ENCODE measurements around the gene CMSS1.
"Not testable (repeated sequence)": the region's sequence is repeated elsewhere in the genome, so short reads cannot be mapped to it uniquely, and the experiment has no call there.

Gene CMSS1

GRCh38 chr3:99825004-99825640 is 7.5 kb downstream of the CMSS1 start:
- H3K4me1 ChIP-seq (ENCODE audit: control insufficient read depth, insufficient read depth, low read length), result peaks cover 7% of the 10 kb centered on the region
- H3K9me3 ChIP-seq (ENCODE audit: control insufficient read depth, low read length), result no peaks in the 10 kb centered on the region
- H3K27me3 ChIP-seq (ENCODE audit: control insufficient read depth, insufficient read depth, low read length), result no peaks in the 10 kb centered on the region
- no peaks in the 10 kb centered on the region for H3K36me3 ChIP-seq (ENCODE audit: control insufficient read depth, insufficient read depth, low read length)
- no peak overlapping the region for H3K9ac ChIP-seq (ENCODE audit: low read length)
- H3K4me3 ChIP-seq (ENCODE audit: low read length), result no peak overlapping the region

GRCh38 chr3:99829844-99830243 is 12.2 kb downstream of the CMSS1 start:
- H3K36me3 ChIP-seq (ENCODE audit: control insufficient read depth, insufficient read depth, low read length), result no peaks in the 10 kb centered on the region
- peaks cover 3% of the 10 kb centered on the region for H3K4me1 ChIP-seq (ENCODE audit: control insufficient read depth, insufficient read depth, low read length)
- H3K9ac ChIP-seq (ENCODE audit: low read length), result no peak overlapping the region
- no peak overlapping the region for H3K4me3 ChIP-seq (ENCODE audit: low read length)
- no peaks in the 10 kb centered on the region for H3K27me3 ChIP-seq (ENCODE audit: control insufficient read depth, insufficient read depth, low read length)
- no peaks in the 10 kb centered on the region for H3K9me3 ChIP-seq (ENCODE audit: control insufficient read depth, low read length)

- Histone ChIP-seq H3K9ac (ENCODE audit: low read length) (no peak overlapping the region), H3K36me3 (ENCODE audit: control insufficient read depth, insufficient read depth, low read length) (no peaks in the 10 kb centered on the region), H3K4me3 (ENCODE audit: low read length) (no peak overlapping the region), H3K4me1 (ENCODE audit: control insufficient read depth, insufficient read depth, low read length) (peaks cover 3% of the 10 kb centered on the region), H3K9me3 (ENCODE audit: control insufficient read depth, low read length) (no peaks in the 10 kb centered on the region), H3K27me3 (ENCODE audit: control insufficient read depth, insufficient read depth, low read length) (no peaks in the 10 kb centered on the region)
Measured at GRCh38 chr3:99833617-99834205, 16.0 kb downstream of the CMSS1 start.

GRCh38 chr3:99834211-99834957 is 16.7 kb downstream of the CMSS1 start:
- H3K4me1 ChIP-seq (ENCODE audit: control insufficient read depth, insufficient read depth, low read length), result peaks cover 3% of the 10 kb centered on the region
- no peak overlapping the region for H3K9ac ChIP-seq (ENCODE audit: low read length)
- H3K27me3 ChIP-seq (ENCODE audit: control insufficient read depth, insufficient read depth, low read length), result no peaks in the 10 kb centered on the region
- H3K9me3 ChIP-seq (ENCODE audit: control insufficient read depth, low read length), result no peaks in the 10 kb centered on the region
- no peaks in the 10 kb centered on the region for H3K36me3 ChIP-seq (ENCODE audit: control insufficient read depth, insufficient read depth, low read length)
- H3K4me3 ChIP-seq (ENCODE audit: low read length), result no peak overlapping the region

- no peaks in the 10 kb centered on the region for H3K36me3 ChIP-seq (ENCODE audit: control insufficient read depth, insufficient read depth, low read length)
Measured at GRCh38 chr3:99836681-99837080, 19.0 kb downstream of the CMSS1 start.

GRCh38 chr3:99837715-99838114 is 20.1 kb downstream of the CMSS1 start:
- Histone ChIP-seq H3K4me1 (ENCODE audit: control insufficient read depth, insufficient read depth, low read length) (peaks cover 3% of the 10 kb centered on the region), H3K4me3 (ENCODE audit: low read length) (no peak overlapping the region), H3K27me3 (ENCODE audit: control insufficient read depth, insufficient read depth, low read length) (no peaks in the 10 kb centered on the region), H3K9ac (ENCODE audit: low read length) (no peak overlapping the region), H3K9me3 (ENCODE audit: control insufficient read depth, low read length) (no peaks in the 10 kb centered on the region), H3K36me3 (ENCODE audit: control insufficient read depth, insufficient read depth, low read length) (no peaks in the 10 kb centered on the region)

More at GRCh38 chr3:99836681-99837080, 19.0 kb downstream of the CMSS1 start:
- Histone ChIP-seq H3K4me1 (ENCODE audit: control insufficient read depth, insufficient read depth, low read length) (peaks cover 3% of the 10 kb centered on the region), H3K9ac (ENCODE audit: low read length) (no peak overlapping the region), H3K4me3 (ENCODE audit: low read length) (no peak overlapping the region), H3K9me3 (ENCODE audit: control insufficient read depth, low read length) (no peaks in the 10 kb centered on the region), H3K27me3 (ENCODE audit: control insufficient read depth, insufficient read depth, low read length) (no peaks in the 10 kb centered on the region)

GRCh38 chr3:99838755-99839154 is 21.1 kb downstream of the CMSS1 start:
- no peak overlapping the region for H3K9ac ChIP-seq (ENCODE audit: low read length)
- H3K4me3 ChIP-seq (ENCODE audit: low read length), result no peak overlapping the region
- no peaks in the 10 kb centered on the region for H3K27me3 ChIP-seq (ENCODE audit: control insufficient read depth, insufficient read depth, low read length)
- peaks cover 3% of the 10 kb centered on the region for H3K4me1 ChIP-seq (ENCODE audit: control insufficient read depth, insufficient read depth, low read length)
- H3K9me3 ChIP-seq (ENCODE audit: control insufficient read depth, low read length), result no peaks in the 10 kb centered on the region
- H3K36me3 ChIP-seq (ENCODE audit: control insufficient read depth, insufficient read depth, low read length), result no peaks in the 10 kb centered on the region

GRCh38 chr3:99839613-99840012 is 22.0 kb downstream of the CMSS1 start:
- H3K9ac ChIP-seq (ENCODE audit: low read length), result no peak overlapping the region
- H3K4me3 ChIP-seq (ENCODE audit: low read length), result no peak overlapping the region
- no peaks in the 10 kb centered on the region for H3K36me3 ChIP-seq (ENCODE audit: control insufficient read depth, insufficient read depth, low read length)
- H3K9me3 ChIP-seq (ENCODE audit: control insufficient read depth, low read length), result no peaks in the 10 kb centered on the region
- peaks cover 6% of the 10 kb centered on the region for H3K4me1 ChIP-seq (ENCODE audit: control insufficient read depth, insufficient read depth, low read length)
- no peaks in the 10 kb centered on the region for H3K27me3 ChIP-seq (ENCODE audit: control insufficient read depth, insufficient read depth, low read length)

GRCh38 chr3:99841949-99842348 is 24.3 kb downstream of the CMSS1 start:
- not testable (repeated sequence) for H3K27me3 ChIP-seq (ENCODE audit: control insufficient read depth, insufficient read depth, low read length); H3K4me1 ChIP-seq (ENCODE audit: control insufficient read depth, insufficient read depth, low read length); H3K9ac ChIP-seq (ENCODE audit: low read length); H3K4me3 ChIP-seq (ENCODE audit: low read length); H3K9me3 ChIP-seq (ENCODE audit: control insufficient read depth, low read length); H3K36me3 ChIP-seq (ENCODE audit: control insufficient read depth, insufficient read depth, low read length)

GRCh38 chr3:99842826-99843589 is 25.3 kb downstream of the CMSS1 start:
- Histone ChIP-seq H3K9me3 (ENCODE audit: control insufficient read depth, low read length) (no peaks in the 10 kb centered on the region), H3K27me3 (ENCODE audit: control insufficient read depth, insufficient read depth, low read length) (no peaks in the 10 kb centered on the region), H3K4me3 (ENCODE audit: low read length) (no peak overlapping the region), H3K4me1 (ENCODE audit: control insufficient read depth, insufficient read depth, low read length) (peaks cover 6% of the 10 kb centered on the region), H3K36me3 (ENCODE audit: control insufficient read depth, insufficient read depth, low read length) (no peaks in the 10 kb centered on the region), H3K9ac (ENCODE audit: low read length) (no peak overlapping the region)

- no peaks in the 10 kb centered on the region for H3K9me3 ChIP-seq (ENCODE audit: control insufficient read depth, low read length)
- no peaks in the 10 kb centered on the region for H3K36me3 ChIP-seq (ENCODE audit: control insufficient read depth, insufficient read depth, low read length)
- H3K4me3 ChIP-seq (ENCODE audit: low read length), result no peak overlapping the region
- H3K27me3 ChIP-seq (ENCODE audit: control insufficient read depth, insufficient read depth, low read length), result no peaks in the 10 kb centered on the region
- H3K9ac ChIP-seq (ENCODE audit: low read length), result no peak overlapping the region
- H3K4me1 ChIP-seq (ENCODE audit: control insufficient read depth, insufficient read depth, low read length), result peaks cover 10% of the 10 kb centered on the region
Measured at GRCh38 chr3:99843590-99844258, 26.1 kb downstream of the CMSS1 start.
